Stromal cell of bone marrow (primary cell): ENCODE data around the gene BCL2L13.
"Not testable (repeated sequence)": the region's sequence is repeated elsewhere in the genome, so short reads cannot be mapped to it uniquely, and the experiment has no call there.

Experiments
- DNase-seq: peaks from one replicate; pipeline ENCODE4 v3.0.0-alpha.2; 2012; ENCODE audit warnings: low read depth

BCL2L13 gene

GRCh38 chr22:17761138-17761488 is 122.6 kb downstream of the BCL2L13 start:
- no peak for DNase-seq

GRCh38 chr22:17763442-17763841 is 124.9 kb downstream of the BCL2L13 start:
- DNase-seq: not testable (repeated sequence)

- DNase-seq: no peak
Observed at GRCh38 chr22:17764036-17764435, 125.5 kb downstream of the BCL2L13 start.

GRCh38 chr22:17764852-17765251 is 126.3 kb downstream of the BCL2L13 start:
- not testable (repeated sequence) for DNase-seq

GRCh38 chr22:17767233-17768065 is 128.9 kb downstream of the BCL2L13 start:
- DNase-seq: no peak

GRCh38 chr22:17769013-17769715 is 130.6 kb downstream of the BCL2L13 start:
- DNase-seq: no peak

GRCh38 chr22:17769716-17770082 is 131.1 kb downstream of the BCL2L13 start:
- DNase-seq: no peak

GRCh38 chr22:17770180-17771077 is 131.9 kb downstream of the BCL2L13 start:
- no peak for DNase-seq

- DNase-seq: no peak
Observed at GRCh38 chr22:17772249-17772957, 133.8 kb downstream of the BCL2L13 start.

GRCh38 chr22:17772958-17773605 is 134.5 kb downstream of the BCL2L13 start:
- DNase-seq: no peak

GRCh38 chr22:17773606-17774205 is 135.1 kb downstream of the BCL2L13 start:
- DNase-seq: no peak

- no peak for DNase-seq
Observed at GRCh38 chr22:17774206-17774925, 135.8 kb downstream of the BCL2L13 start, which contains the start of gene BID. TSS of gene BID (minus strand) at chr22:17774469. CDS start at chr22:17750116, 24,353 bp downstream.

GRCh38 chr22:17774926-17775685 is 136.5 kb downstream of the BCL2L13 start:
- DNase-seq: no peak

GRCh38 chr22:17775781-17776465 is 137.4 kb downstream of the BCL2L13 start:
- no peak for DNase-seq

- no peak for DNase-seq
Observed at GRCh38 chr22:17777005-17777716, 138.6 kb downstream of the BCL2L13 start.

- DNase-seq: no peak
Observed at GRCh38 chr22:17777717-17778044, 139.1 kb downstream of the BCL2L13 start.

GRCh38 chr22:17778412-17778976 is 139.9 kb downstream of the BCL2L13 start:
- no peak for DNase-seq
